ENCODE measurements around the gene ADCY6. TPM values are rescaled to one million over a fixed set of nuclear protein-coding genes. Genes with fewer than 3 reads are reported as not detected.

Gene ADCY6
- polyA plus RNA-seq, 1 experiment = 37.9 TPM

- no peak overlapping the region for H3K4me3 ChIP-seq (ENCODE audit: low read depth, low read length)
- no peak for TF ChIP-seq CTCF (IDR thresholded peaks at IDR 0.05; ENCODE audit: insufficient read depth, low read depth, low read length)
- H3K36me3 ChIP-seq (ENCODE audit: control insufficient read depth, insufficient read depth, low read length) = peaks cover 38% of the 10 kb centered on the region
- H3K27me3 ChIP-seq (ENCODE audit: control insufficient read depth, insufficient read depth, low read length) = no peaks in the 10 kb centered on the region
- CTCF ChIA-PET = no interaction called here
- POLR2A ChIA-PET = no interaction called here
- DNase-seq (ENCODE audit: low read depth) = no peak
Observed at GRCh38 chr12:48824905-48825304, 36.0 kb upstream of the ADCY6 start.

GRCh38 chr12:48824112-48824511 is 35.2 kb upstream of the ADCY6 start:
- Histone ChIP-seq H3K27me3 (ENCODE audit: control insufficient read depth, insufficient read depth, low read length) (no peaks in the 10 kb centered on the region), H3K4me3 (ENCODE audit: low read depth, low read length) (no peak overlapping the region), H3K36me3 (ENCODE audit: control insufficient read depth, insufficient read depth, low read length) (peaks cover 32% of the 10 kb centered on the region)
- ChIA-PET POLR2A (no interaction called here), CTCF (interaction anchor here (1.5 kb wide), 1 partner anchor 71 kb away, joined by 3 read pairs; no protein-coding TSS in a partner anchor)
- DNase-seq (ENCODE audit: low read depth) = no peak
- TF ChIP-seq CTCF (IDR thresholded peaks at IDR 0.05; ENCODE audit: insufficient read depth, low read depth, low read length) = no peak

- Histone ChIP-seq H3K4me3 (ENCODE audit: low read depth, low read length) (no peak overlapping the region), H3K27me3 (ENCODE audit: control insufficient read depth, insufficient read depth, low read length) (no peaks in the 10 kb centered on the region), H3K36me3 (ENCODE audit: control insufficient read depth, insufficient read depth, low read length) (peaks cover 26% of the 10 kb centered on the region)
- no peak for TF ChIP-seq CTCF (IDR thresholded peaks at IDR 0.05; ENCODE audit: insufficient read depth, low read depth, low read length)
- ChIA-PET CTCF (interaction anchor here (1.0 to 1.5 kb wide), 3 partner anchors 8 to 70 kb away, joined by 3 to 4 read pairs (median 3); partner anchors contain the start of gene DDX23), POLR2A (no interaction called here)
- DNase-seq (ENCODE audit: low read depth) = no peak
Observed at GRCh38 chr12:48823281-48823680, 34.4 kb upstream of the ADCY6 start.

GRCh38 chr12:48822711-48823110 is 33.8 kb upstream of the ADCY6 start:
- no peak for DNase-seq (ENCODE audit: low read depth)
- H3K36me3 ChIP-seq (ENCODE audit: control insufficient read depth, insufficient read depth, low read length) = peaks cover 23% of the 10 kb centered on the region
- ChIA-PET CTCF (interaction anchor here (0.6 to 1.5 kb wide), 3 partner anchors 8 to 729 kb away, joined by 3 to 4 read pairs (median 3); partner anchors contain the start of gene DDX23), POLR2A (no interaction called here)
- TF ChIP-seq CTCF (IDR thresholded peaks at IDR 0.05; ENCODE audit: insufficient read depth, low read depth, low read length) = no peak
- H3K4me3 ChIP-seq (ENCODE audit: low read depth, low read length) = no peak overlapping the region
- H3K27me3 ChIP-seq (ENCODE audit: control insufficient read depth, insufficient read depth, low read length) = no peaks in the 10 kb centered on the region

GRCh38 chr12:48822139-48822538 is 33.2 kb upstream of the ADCY6 start:
- no peak for TF ChIP-seq CTCF (IDR thresholded peaks at IDR 0.05; ENCODE audit: insufficient read depth, low read depth, low read length)
- ChIA-PET POLR2A (no interaction called here), CTCF (interaction anchor here (0.6 to 1.5 kb wide), 2 partner anchors 30 to 729 kb away, joined by 3 to 4 read pairs; partner anchors contain the start of gene DDX23)
- Histone ChIP-seq H3K4me3 (ENCODE audit: low read depth, low read length) (no peak overlapping the region), H3K36me3 (ENCODE audit: control insufficient read depth, insufficient read depth, low read length) (peaks cover 21% of the 10 kb centered on the region), H3K27me3 (ENCODE audit: control insufficient read depth, insufficient read depth, low read length) (no peaks in the 10 kb centered on the region)
- no peak for DNase-seq (ENCODE audit: low read depth)

All from BJ (cell line).